Gastroesophageal sphincter (tissue), 4 donors: ENCODE data around the gene RPL19. TPM values are rescaled to one million over a fixed set of nuclear protein-coding genes. Genes with fewer than 3 reads are reported as not detected.

Experiments
- ATAC-seq: fragments of 150-250 bp; one replicate; pipeline ENCODE4 v1.9.1; 2016; ENCODE audit warnings: mild to moderate bottlenecking, moderate library complexity
- H3K27ac ChIP-seq, 4 donors: fragments of 200-600 bp; sonication (generic) in 3 of 4; 1 replicate in 3 of 4; 2 replicates in 1 of 4; pipeline ENCODE4 v1.5.1; 2016 to 2019
- H3K27me3 ChIP-seq: fragments of 200-600 bp; sonication (generic); one replicate; pipeline ENCODE4 v1.5.1; 2019
- H3K36me3 ChIP-seq, 2 donors: fragments of 200-600 bp; sonication (generic); one replicate each; pipeline ENCODE4 v1.5.1; 2019; ENCODE audit warnings: control low read depth in 1 of 2
- H3K4me1 ChIP-seq, 3 donors: fragments of 200-600 bp; sonication (generic); 1 replicate in 2 of 3; 2 replicates in 1 of 3; pipeline ENCODE4 v1.5.1; 2016 to 2019; ENCODE audit warnings: control low read depth in 2 of 3
- H3K4me3 ChIP-seq, 2 donors: fragments of 200-600 bp; sonication (generic); one replicate each; pipeline ENCODE4 v1.5.1; 2019; ENCODE audit warnings: mild to moderate bottlenecking in 1 of 2, moderate library complexity in 1 of 2
- H3K9me3 ChIP-seq, 3 donors: fragments of 200-600 bp; sonication (generic); one replicate each; pipeline ENCODE4 v1.5.1; 2017 to 2019; ENCODE audit warnings: control low read depth in 2 of 3
- CTCF ChIP-seq, 4 experiments: fragments of 200-600 bp in 2 of 4; fragments of 450-650 bp in 2 of 4; sonication (generic) in 1 of 4; IDR thresholded peaks; one replicate each; pipeline ENCODE4 v1.5.1; 2017 to 2019; ENCODE audit warnings: antibody characterized with exemption in 4 of 4, mild to moderate bottlenecking in 2 of 4, moderate library complexity in 2 of 4
- EP300 ChIP-seq: sonication (generic); formaldehyde crosslinking; IDR thresholded peaks from one replicate; pipeline ENCODE4 v1.6.1; 2017; ENCODE audit warnings: antibody characterized with exemption, mild to moderate bottlenecking
- POLR2A ChIP-seq, 2 donors: fragments of 450-650 bp; IDR thresholded peaks; one replicate each; pipeline ENCODE4 v1.6.1; 2017; ENCODE audit warnings: antibody characterized with exemption in 2 of 2, mild to moderate bottlenecking in 2 of 2, moderate library complexity in 1 of 2
- POLR2AphosphoS5 ChIP-seq: sonication (generic); formaldehyde crosslinking; IDR thresholded peaks from one replicate; pipeline ENCODE4 v1.6.1; 2017; ENCODE audit warnings: antibody characterized with exemption
- WGBS, 2 donors: methylation state at CpG; one replicate each; pipeline ENCODE4 v1.1.5; 2018; ENCODE audit warnings: low coverage in 1 of 2; 5-methylcytosine and 5-hydroxymethylcytosine counted together
- total RNA-seq, 4 donors: library from RNA; depleted of rRNA; stranded (reverse); fragments of >200 nt; gene quantifications; one replicate each; pipeline ENCODE4 v1.1.0, GENCODE V29; 2016

Gene RPL19
- total RNA-seq, 4 donors from 2014 or later: 1,562 to 3,160 (median 2,477) TPM

- peak overlapping the region; percentile 89 to 96 (median 95) for H3K27ac ChIP-seq
- TF ChIP-seq POLR2A (IDR thresholded peaks at IDR 0.05) (no peak), CTCF (IDR thresholded peaks at IDR 0.05) (no peak), EP300 (no peak), POLR2AphosphoS5 (peak; percentile 44)
- H3K36me3 ChIP-seq: peaks cover 0 to 37% of the 10 kb centered on the region in 2 donors
- H3K4me1 ChIP-seq: peaks cover 7 to 75% (median 24%) of the 10 kb centered on the region in 3 donors
- ATAC-seq: peak; percentile 87
- 1 to 4% methylated on average over 9 to 10 of the region's 10 CpGs for WGBS, 2 donors
- H3K27me3 ChIP-seq: no peaks in the 10 kb centered on the region
- H3K4me3 ChIP-seq: peak overlapping the region; percentile 57 to 63
- no peaks in the 10 kb centered on the region for H3K9me3 ChIP-seq
Measured at GRCh38 chr17:39199820-39200069, 338 bp upstream of the RPL19 start.

- no peak for ATAC-seq
- Histone ChIP-seq H3K27me3 (no peaks in the 10 kb centered on the region), H3K4me3 (peak overlapping the region; percentile 57 to 63), H3K9me3 (no peaks in the 10 kb centered on the region), H3K4me1 (peaks cover 7 to 63% (median 23%) of the 10 kb centered on the region in 3 donors), H3K27ac (peak overlapping the region; percentile 89 to 96 (median 95)), H3K36me3 (peaks cover 0 to 43% of the 10 kb centered on the region in 2 donors)
- TF ChIP-seq CTCF (IDR thresholded peaks at IDR 0.05) (no peak), POLR2AphosphoS5 (no peak), POLR2A (IDR thresholded peaks at IDR 0.05) (no peak), EP300 (no peak)
- 28 to 29% methylated on average over 11 of the region's 11 CpGs for whole genome bisulfite sequencing, 2 donors
Measured at GRCh38 chr17:39200957-39201510, 951 bp downstream of the RPL19 start.

- Histone ChIP-seq H3K27me3 (no peaks in the 10 kb centered on the region), H3K36me3 (peaks cover 0 to 43% of the 10 kb centered on the region in 2 donors), H3K27ac (no peak overlapping the region), H3K4me3 (no peak overlapping the region), H3K4me1 (peaks cover 7 to 56% (median 20%) of the 10 kb centered on the region in 3 donors), H3K9me3 (no peaks in the 10 kb centered on the region)
- no peak for ATAC-seq
- TF ChIP-seq CTCF (IDR thresholded peaks at IDR 0.05) (no peak), EP300 (no peak), POLR2A (IDR thresholded peaks at IDR 0.05) (no peak), POLR2AphosphoS5 (no peak)
- WGBS, 2 donors: 32 to 69% methylated on average over 3 to 8 of the region's 8 CpGs
Measured at GRCh38 chr17:39204245-39204644, 4.2 kb downstream of the RPL19 start.

GRCh38 chr17:39205112-39205526 is 5.0 kb downstream of the RPL19 start:
- no peak for ATAC-seq
- Histone ChIP-seq H3K9me3 (no peaks in the 10 kb centered on the region), H3K27ac (no peak overlapping the region), H3K4me1 (peaks cover 7 to 60% (median 29%) of the 10 kb centered on the region in 3 donors), H3K36me3 (peaks cover 0 to 43% of the 10 kb centered on the region in 2 donors), H3K27me3 (no peaks in the 10 kb centered on the region), H3K4me3 (no peak overlapping the region)
- no peak for TF ChIP-seq CTCF (IDR thresholded peaks at IDR 0.05)
- peak; percentile 32 for TF ChIP-seq POLR2AphosphoS5
- WGBS, 2 donors: 62 to 67% methylated on average over 3 of the region's 3 CpGs

- H3K9me3 ChIP-seq: no peaks in the 10 kb centered on the region
- ATAC-seq: no peak
- H3K27me3 ChIP-seq: no peaks in the 10 kb centered on the region
- TF ChIP-seq CTCF (IDR thresholded peaks at IDR 0.05) (no peak), POLR2AphosphoS5 (no peak), EP300 (no peak), POLR2A (IDR thresholded peaks at IDR 0.05) (no peak)
- no CpG with 5 or more reads among the region's 7 CpGs for WGBS, 2 donors
- H3K36me3 ChIP-seq: peaks cover 0 to 22% of the 10 kb centered on the region in 2 donors
- no peak overlapping the region for H3K27ac ChIP-seq
- H3K4me1 ChIP-seq: peaks cover 0 to 41% (median 17%) of the 10 kb centered on the region in 3 donors
- no peak overlapping the region for H3K4me3 ChIP-seq
Measured at GRCh38 chr17:39208136-39208535, 8.1 kb downstream of the RPL19 start.
